GM19328 (cell line): ENCODE measurements around the gene EEF1G.
"Not testable (repeated sequence)": the region's sequence is repeated elsewhere in the genome, so short reads cannot be mapped to it uniquely, and the experiment has no call there.

Experiments used
- ATAC-seq: cut with Tn5 transposase; IDR thresholded peaks from one replicate; pipeline ENCODE4 v1.9.1; 2021; ENCODE audit warnings: mild to moderate bottlenecking, moderate library complexity; ENCODE audit not compliant: unreplicated experiment

The EEF1G gene

DNA sequence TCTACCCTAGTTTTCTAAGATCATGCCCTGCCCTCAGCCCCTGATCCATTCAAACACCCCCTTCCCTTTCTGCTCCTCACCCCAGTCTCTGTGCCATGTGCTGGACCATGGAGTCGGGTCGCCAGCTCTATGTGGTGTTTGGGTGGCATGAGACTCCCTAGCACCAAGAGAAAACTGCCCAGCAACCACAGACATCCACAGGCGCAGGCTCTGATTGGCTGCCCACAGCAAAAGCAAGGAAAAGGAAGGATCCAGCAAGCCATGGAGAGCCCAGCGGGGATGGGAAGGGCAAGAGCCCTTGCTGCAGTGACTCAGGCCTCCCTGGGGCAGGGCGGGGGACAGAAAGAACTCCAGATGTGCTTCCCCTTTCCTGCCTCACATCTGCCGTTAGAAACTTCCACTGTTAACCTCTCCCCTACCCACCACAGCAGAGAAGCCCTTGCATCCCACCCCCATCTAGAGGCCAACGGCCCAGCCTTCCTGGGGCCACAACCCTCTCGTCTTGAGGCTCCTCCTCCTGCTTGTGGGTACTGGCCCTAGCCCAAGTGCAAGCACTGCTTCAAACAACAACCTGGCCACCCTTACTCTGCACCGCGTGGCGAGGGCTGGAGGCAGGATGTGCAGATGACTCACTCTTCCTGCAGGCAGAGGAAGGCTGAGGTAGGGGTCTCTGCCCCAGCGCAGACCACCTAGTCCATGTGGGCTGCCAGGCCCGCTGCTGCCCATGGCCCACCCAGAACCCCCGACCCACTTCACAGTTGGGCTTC is 17.4 kb downstream of the EEF1G start:
- no peak for ATAC-seq

- no peak for ATAC-seq
Measured at GRCh38 chr11:62555464-62556107, 18.1 kb downstream of the EEF1G start.

DNA sequence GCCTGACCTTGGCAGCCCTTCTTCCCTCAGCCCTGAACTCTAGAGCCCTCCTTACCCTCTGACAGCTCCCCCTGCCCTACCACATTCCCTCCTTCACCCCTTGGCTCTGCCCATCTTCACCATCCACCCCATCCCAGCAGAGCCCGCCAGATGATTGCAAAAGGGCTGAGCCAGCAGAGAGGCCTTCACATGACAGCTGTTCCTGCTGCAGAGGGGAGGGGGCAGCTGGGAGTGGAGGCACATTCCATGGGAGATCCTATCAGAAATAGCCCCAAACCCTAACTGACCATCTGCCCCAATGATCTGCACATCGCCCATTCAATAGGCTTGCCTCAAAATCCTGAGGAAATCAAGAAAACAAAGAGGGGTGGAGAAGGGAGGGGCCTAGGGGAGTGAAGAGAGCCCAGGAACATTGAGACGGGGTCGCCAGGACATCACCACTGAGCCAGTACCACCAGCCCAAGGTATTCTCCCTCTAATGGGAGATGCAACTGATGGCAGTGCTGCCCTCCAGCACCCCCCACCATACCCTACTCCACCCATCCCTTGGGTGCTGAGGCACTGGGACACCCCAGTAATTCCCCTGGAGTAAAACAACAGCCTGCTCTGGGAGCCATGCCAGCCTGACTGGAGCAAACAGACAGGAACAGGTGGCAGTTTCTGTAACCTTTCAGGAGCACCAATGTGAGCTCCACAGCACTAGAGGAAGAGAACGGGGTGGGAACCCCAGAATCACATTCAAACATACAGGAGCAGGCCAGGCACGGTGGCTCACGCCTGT is 19.1 kb downstream of the EEF1G start:
- ATAC-seq, result no peak

DNA sequence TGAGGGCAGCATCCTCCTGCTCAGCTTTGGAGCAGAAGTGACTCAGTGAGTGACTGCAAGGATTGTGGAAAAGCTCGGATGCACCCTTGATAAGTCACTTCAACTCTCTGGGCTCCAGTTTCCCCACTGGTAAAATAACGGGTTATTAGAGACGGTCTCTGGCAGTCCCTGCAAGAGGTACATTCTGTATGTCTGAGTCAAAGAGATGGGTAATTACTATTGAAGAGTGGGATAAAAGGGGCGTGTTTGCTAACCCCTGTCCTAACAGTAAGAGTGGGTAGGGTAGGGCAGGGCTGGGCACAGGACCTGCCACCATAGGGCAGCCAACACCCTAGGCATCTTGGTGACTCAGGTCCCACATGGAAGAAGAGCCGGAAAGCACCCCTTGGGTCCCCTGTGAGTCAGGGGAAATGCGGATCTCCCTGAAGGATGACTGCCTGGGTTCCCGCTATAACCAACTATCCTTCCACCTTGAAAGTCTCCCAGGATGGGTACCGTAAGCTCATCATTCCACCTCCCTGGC is 19.8 kb downstream of the EEF1G start:
- ATAC-seq, result no peak

- no peak for ATAC-seq
Measured at GRCh38 chr11:62553080-62553838, 20.4 kb downstream of the EEF1G start.

- no peak for ATAC-seq
Measured at GRCh38 chr11:62552485-62553079, 21.1 kb downstream of the EEF1G start.

DNA sequence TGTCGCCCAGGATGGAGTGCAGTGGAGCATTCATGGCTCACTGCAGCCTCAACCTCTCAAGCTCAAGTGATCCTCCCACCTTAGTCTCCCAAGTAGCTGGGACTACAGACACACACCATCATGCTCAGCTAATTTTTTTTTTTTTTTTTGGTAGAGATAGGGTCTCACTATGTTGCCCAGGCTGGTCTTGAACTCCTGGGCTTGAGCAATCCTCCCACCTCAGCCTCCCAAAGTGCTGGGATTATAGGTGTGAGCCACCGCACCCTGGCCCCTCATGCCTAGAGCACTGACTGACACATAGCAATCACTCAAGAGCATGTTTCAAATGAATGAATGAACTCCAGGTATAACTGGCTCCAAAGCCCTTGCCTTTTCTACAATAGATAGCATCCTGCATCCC is 23.2 kb downstream of the EEF1G start:
- ATAC-seq, result not testable (repeated sequence)

DNA sequence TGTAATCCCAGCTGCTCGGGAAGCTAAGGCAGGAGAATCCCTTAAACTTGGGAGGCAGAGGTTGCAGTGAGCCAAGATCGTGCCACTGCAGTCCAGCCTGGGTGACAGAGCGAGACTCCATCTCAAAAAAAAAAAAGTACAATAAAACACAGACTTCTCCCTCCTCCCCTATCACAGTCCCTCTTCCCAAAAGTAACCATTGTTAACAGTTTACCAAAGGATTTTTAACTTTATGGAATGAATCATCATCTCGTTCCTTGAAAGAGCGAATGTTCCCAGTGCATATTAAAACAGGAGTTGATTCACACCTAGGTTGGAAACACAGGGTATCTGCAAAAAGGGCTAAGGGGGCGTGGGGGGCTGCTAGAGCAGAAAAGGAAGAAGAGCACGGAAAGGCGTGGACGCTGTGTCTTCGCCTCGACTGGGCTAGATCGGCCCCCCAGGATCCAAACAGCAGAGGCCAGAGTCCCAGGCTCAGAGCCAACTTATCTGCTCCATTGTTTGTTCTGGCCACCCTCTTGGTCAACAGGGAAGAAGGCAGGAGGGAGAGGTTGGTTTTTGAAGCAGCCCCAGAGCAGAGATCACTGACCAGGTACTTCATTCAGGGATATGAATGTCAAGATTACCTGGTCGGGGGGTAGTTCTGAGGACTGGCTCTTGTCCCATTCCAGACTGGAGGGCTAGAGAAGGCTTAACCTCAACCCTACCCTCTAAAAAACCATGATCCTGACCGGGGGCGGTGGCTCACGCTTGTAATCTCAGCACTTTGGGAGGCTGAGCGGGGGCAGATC is 25.0 kb downstream of the EEF1G start:
- no peak for ATAC-seq

- no peak for ATAC-seq
Measured at GRCh38 chr11:62547691-62548281, 25.9 kb downstream of the EEF1G start.

DNA sequence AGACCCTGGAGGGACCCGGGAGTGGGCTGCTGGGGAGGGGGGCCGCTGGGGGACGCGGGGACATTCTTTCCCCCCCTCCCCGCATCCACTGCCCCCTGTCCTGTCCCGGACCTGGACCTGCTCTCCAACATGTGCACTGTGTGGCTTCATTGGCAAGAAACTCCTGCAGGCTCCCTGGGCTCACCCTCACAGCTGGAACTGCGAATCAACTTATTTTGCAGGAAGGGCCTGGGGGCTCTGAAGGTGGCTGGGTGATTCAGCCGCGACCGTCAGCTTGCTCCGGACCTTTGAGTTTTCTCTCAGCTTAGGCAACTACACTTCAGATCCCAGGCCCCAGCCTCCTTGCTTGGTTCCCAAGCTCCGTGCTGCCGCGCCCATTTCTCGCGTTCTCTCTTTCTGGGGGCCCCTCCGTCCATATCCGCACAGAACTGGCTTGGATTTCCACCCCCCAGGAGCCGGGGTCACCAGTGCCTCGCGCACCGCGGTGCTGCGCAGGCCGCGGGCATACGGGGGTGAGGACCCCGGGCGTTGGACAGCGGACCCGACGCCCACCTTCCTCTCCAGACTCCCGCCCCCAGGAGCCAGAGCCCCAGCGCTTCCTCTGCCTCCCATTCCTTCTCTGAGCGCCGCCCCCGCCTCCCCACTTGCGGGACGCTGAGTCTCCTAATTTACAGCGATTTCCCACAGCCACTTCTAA is 26.6 kb downstream of the EEF1G start:
- ATAC-seq, result no peak

- no peak for ATAC-seq
Measured at GRCh38 chr11:62546244-62546928, 27.3 kb downstream of the EEF1G start, which contains the start of gene AHNAK. TSS of gene AHNAK (minus strand) at chr11:62546806. CDS start at chr11:62536098, 10,708 bp downstream.

GRCh38 chr11:62545437-62546243 is 28.1 kb downstream of the EEF1G start:
- ATAC-seq, result no peak

DNA sequence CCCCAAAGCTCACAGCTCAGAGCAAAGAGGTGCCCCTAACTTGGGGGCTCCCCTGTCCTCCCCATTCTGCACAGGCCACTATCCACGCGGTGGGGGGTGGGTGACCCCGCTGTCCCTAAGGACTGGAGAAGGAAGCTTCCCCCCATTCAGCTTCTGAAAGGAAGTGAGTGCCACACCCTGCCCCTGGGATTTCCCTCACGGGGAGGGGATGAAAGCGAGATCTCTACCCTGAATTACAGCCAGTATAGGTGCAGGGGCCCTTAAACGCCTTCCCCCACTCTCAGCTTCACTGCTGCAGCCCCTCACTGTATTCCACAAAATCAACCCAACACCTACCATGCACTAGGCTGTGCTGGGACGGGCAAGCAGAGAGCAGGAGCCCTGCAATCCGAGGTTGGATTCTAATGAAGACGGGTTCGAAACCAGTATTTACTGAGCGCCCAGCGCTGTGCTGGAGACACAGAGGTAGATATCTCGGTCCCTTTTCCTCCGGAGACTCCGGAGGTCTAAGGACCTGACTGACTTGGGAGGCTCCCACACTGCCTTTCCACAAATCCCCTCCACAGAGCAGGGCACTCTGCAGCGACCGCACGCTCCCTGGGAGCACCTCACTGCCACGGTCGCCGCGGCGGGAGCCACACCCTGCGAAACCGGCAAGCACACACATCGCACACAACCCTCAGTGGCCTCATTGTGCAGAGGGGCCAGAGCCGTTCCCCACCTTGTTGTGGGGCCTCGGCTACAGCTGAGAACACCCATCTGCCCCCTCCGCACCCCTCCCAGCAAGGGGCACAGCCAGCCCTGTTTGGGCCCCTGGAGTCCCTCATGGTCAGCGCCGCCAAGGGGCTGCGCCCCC is 28.9 kb downstream of the EEF1G start:
- ATAC-seq, result no peak

- ATAC-seq, result no peak
Measured at GRCh38 chr11:62543680-62544444, 29.8 kb downstream of the EEF1G start.

DNA sequence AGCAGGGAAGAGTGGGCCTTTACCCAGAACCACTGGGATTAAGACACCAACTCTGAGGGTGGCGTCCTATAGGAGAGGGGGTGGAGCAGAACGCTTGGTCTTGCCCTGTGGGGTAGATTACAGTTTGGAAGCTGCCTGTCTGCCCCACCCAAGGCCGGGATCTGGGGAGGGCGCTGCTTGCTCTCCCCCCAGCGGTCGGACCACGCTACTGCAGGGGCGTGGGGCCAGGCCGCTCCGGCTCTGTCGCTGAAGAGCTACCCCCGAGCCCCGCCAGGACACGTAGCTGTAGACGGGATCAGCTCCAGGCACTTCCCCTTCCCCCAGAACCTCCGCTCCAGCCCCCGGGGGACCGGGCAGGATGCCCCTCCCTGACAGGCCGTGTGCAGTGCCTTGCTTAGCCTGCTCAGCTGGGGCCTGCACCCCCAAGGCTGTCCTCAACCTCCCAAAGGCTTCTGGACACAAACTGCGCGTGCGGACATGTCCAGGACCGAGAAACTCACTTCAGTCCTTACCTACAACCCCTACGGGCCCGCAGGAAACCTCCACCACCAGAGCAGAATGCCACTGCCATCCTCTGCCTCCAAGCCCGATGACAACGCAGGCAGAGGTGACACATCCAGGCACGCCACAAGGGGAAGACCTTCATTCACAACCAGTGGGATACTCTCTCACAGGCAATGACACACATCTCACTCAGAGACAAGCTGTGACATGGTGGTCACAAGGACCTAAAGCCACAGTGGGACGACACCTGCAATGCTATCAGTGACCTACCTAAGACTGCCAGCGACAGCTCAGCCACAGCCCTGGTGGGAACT is 30.7 kb downstream of the EEF1G start:
- no peak for ATAC-seq
